Panc1 (cell line): ENCODE measurements around the gene R3HDM2. TPM values are rescaled to one million over a fixed set of nuclear protein-coding genes. Genes with fewer than 3 reads are reported as not detected.

Source experiments
- ATAC-seq: fragments of 200-7000 bp; cut with Tn5 transposase; 2 replicates; pipeline ENCODE4 v1.9.1; 2020; ENCODE audit warnings: mild to moderate bottlenecking, moderate library complexity
- BruUV-seq: library from RNA; stranded (reverse); fragments of 400-500 nt; replicated peaks from 2 replicates; lab custom pipeline; 2021; lab: Mats Ljungman, UMichigan
- CTCF ChIA-PET: fragments of 300-600 bp; sonication (Branson Sonifier 250); formaldehyde crosslinking; loops from one replicate; lab custom pipeline; 2022; ENCODE audit warnings: antibody characterized with exemption; lab: Charles Lee
- POLR2A ChIA-PET: fragments of 300-600 bp; sonication (Branson Sonifier 250); formaldehyde crosslinking; loops from one replicate; lab custom pipeline; 2022; ENCODE audit warnings: antibody characterized with exemption; lab: Charles Lee
- DNase-seq: peaks from one replicate; pipeline ENCODE4 v3.0.0-alpha.2; 2010; ENCODE audit warnings: low read depth, low spot score
- H3K27ac ChIP-seq: 2 replicates; pipeline ENCODE4 v1.5.1; 2011; ENCODE audit warnings: mild to moderate bottlenecking, low read length, inconsistent platforms
- H3K27me3 ChIP-seq: fragments of 200-500 bp; sonication (Bioruptor generic); 2 replicates; pipeline ENCODE4 v1.6.0; 2014; ENCODE audit warnings: low read length, inconsistent platforms; ENCODE audit not compliant: control insufficient read depth, insufficient read depth
- H3K36me3 ChIP-seq: fragments of 200-500 bp; sonication (Bioruptor generic); 2 replicates; pipeline ENCODE4 v1.5.1; 2014; ENCODE audit warnings: inconsistent platforms, mild to moderate bottlenecking, low read length, moderate library complexity; ENCODE audit not compliant: control insufficient read depth, insufficient read depth
- H3K4me1 ChIP-seq: 2 replicates; pipeline ENCODE4 v1.5.1; 2011; ENCODE audit warnings: inconsistent platforms, mild to moderate bottlenecking, low read length, moderate library complexity; ENCODE audit not compliant: control insufficient read depth, insufficient read depth
- H3K4me3 ChIP-seq, 2 experiments: 2 replicates each; pipeline ENCODE4 v1.5.1; 2011 to 2012; ENCODE audit warnings: low read depth in 2 of 2, low read length in 2 of 2, mild to moderate bottlenecking in 2 of 2, inconsistent platforms in 1 of 2, moderate library complexity in 1 of 2
- H3K9me3 ChIP-seq: fragments of 200-500 bp; sonication (Bioruptor generic); 2 replicates; pipeline ENCODE4 v1.5.1; 2014; ENCODE audit warnings: low read depth, mild to moderate bottlenecking, inconsistent platforms, low read length, moderate library complexity; ENCODE audit not compliant: control insufficient read depth, insufficient read depth
- CTCF ChIP-seq: fragments of 450-650 bp; IDR thresholded peaks from 2 replicates; pipeline ENCODE4 v1.5.1; 2017; ENCODE audit warnings: mild to moderate bottlenecking
- POLR2AphosphoS5 ChIP-seq: IDR thresholded peaks from 2 replicates; pipeline ENCODE4 v1.6.1; 2012; ENCODE audit warnings: mild to moderate bottlenecking, low read depth, low read length, moderate library complexity
- SIN3A ChIP-seq: IDR thresholded peaks from 2 replicates; pipeline ENCODE4 v1.6.1; 2012; ENCODE audit warnings: low read depth, mild to moderate bottlenecking, low read length, moderate library complexity, borderline replicate concordance; ENCODE audit not compliant: insufficient read depth
- TCF7L2 ChIP-seq: IDR thresholded peaks from 2 replicates; pipeline ENCODE4 v1.6.1; 2011; ENCODE audit warnings: mild to moderate bottlenecking, low read depth, low read length, inconsistent platforms
- in situ Hi-C: cut with HindIII; loops from 2 replicates; pipeline ENCODE4 v1.10.0; 2016; ENCODE audit warnings: low sequenced_read_pairs, low pct_unique_long_range_greater_than_20kb
- intact Hi-C: fragments of 100-400 bp; cut with micrococcal nuclease; formaldehyde crosslinking; loops from one replicate; pipeline ENCODE4 v1.10.0; 2022; ENCODE audit not compliant: unreplicated experiment
- total RNA-seq: library from RNA; stranded (reverse); gene quantifications from one replicate; pipeline ENCODE4 v1.2.1, GENCODE V29; 2021; ENCODE audit not compliant: unreplicated experiment

The R3HDM2 gene
- total RNA-seq, 1 experiment from 2014 or later, result 56.5 TPM

DNA sequence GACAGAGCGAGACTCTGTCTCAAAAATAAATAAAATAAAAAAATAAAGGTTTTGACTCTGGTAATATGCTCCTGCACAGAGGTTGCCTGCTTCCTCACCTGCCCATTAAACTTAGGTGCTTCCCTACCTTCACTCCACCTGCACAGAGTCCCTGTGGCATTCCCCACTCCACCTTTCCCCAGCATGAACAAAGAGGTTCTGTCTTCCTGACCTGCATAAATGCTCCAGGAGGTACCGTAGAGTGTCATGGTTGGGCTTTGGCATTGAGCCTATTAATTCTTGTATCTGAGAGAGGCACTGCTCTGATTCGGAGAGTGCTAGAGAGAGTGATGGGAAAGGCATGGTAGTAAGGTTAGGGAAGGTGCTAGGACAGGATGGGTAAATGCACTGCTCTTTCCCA lies 42.5 kb upstream of the R3HDM2 start:
- Histone ChIP-seq H3K4me1 (no peaks in the 10 kb centered on the region; the same call in 1 of the 2 replicates), H3K27ac (no peak overlapping the region), H3K36me3 (no peaks in the 10 kb centered on the region), H3K9me3 (no peaks in the 10 kb centered on the region), H3K4me3 (no peak overlapping the region), H3K27me3 (peaks cover 2% of the 10 kb centered on the region; the same call in 1 of the 2 replicates)
- TF ChIP-seq SIN3A (no peak), POLR2AphosphoS5 (no peak), CTCF (no peak), TCF7L2 (no peak)
- POLR2A ChIA-PET, result no interaction called here
- in situ Hi-C loops, result no loop called here
- intact Hi-C loops, result no loop called here
- ATAC-seq (no peak), DNase-seq (no peak)
- no TSS peak for BruUV-seq
- CTCF ChIA-PET, result no interaction called here

GRCh38 chr12:57472391-57472790 lies 41.5 kb upstream of the R3HDM2 start:
- BruUV-seq, result no TSS peak
- Histone ChIP-seq H3K4me1 (no peaks in the 10 kb centered on the region; the same call in 1 of the 2 replicates), H3K36me3 (no peaks in the 10 kb centered on the region), H3K4me3 (no peak overlapping the region), H3K9me3 (no peaks in the 10 kb centered on the region), H3K27ac (no peak overlapping the region), H3K27me3 (peaks cover 2% of the 10 kb centered on the region; the same call in 1 of the 2 replicates)
- intact Hi-C loops, result no loop called here
- TF ChIP-seq TCF7L2, result no peak
- no peak for TF ChIP-seq SIN3A
- DNase-seq (no peak), ATAC-seq (no peak)
- ChIA-PET CTCF (no interaction called here), POLR2A (no interaction called here)
- in situ Hi-C loops, result no loop called here

DNA sequence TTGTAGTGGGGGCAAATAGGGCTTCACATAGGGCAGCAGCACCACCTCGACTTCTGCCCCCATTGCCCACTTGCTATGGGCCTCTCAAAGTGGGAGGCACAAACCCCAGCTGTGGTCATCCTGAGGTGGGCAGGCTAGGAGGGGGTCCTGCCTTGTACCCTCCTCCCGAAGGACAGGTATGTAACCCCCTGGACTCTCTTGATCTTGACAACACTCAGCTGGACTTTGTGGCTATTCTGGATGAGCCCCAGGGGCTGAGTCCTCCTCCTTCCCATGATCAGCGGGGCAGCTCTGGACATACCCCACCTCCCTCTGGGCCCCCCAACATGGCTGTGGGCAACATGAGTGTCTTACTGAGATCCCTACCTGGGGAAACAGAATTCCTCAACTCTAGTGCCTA lies 40.8 kb upstream of the R3HDM2 start:
- DNase-seq (no peak), ATAC-seq (no peak)
- BruUV-seq, result no TSS peak
- ChIA-PET POLR2A (no interaction called here), CTCF (no interaction called here)
- H3K27me3 ChIP-seq, result peaks cover 2% of the 10 kb centered on the region; the same call in 1 of the 2 replicates
- H3K36me3 ChIP-seq, result no peaks in the 10 kb centered on the region
- intact Hi-C loops, result no loop called here
- no peak overlapping the region for H3K4me3 ChIP-seq
- in situ Hi-C loops, result no loop called here
- H3K9me3 ChIP-seq, result no peaks in the 10 kb centered on the region
- no peaks in the 10 kb centered on the region; the same call in 1 of the 2 replicates for H3K4me1 ChIP-seq
- TF ChIP-seq CTCF, result no peak
- no peak for TF ChIP-seq TCF7L2
- H3K27ac ChIP-seq, result no peak overlapping the region
